ENCODE data around the gene BRCA2. TPM values are rescaled to one million over a fixed set of nuclear protein-coding genes. Genes with fewer than 3 reads are reported as not detected.
A peak's percentile ranks its signal among the peaks of the same experiment; 100 is the strongest.

BRCA2 gene
- total and polyA plus RNA-seq, 2 experiments from 2014 or later, result 28.6 to 38.7 TPM

DNA sequence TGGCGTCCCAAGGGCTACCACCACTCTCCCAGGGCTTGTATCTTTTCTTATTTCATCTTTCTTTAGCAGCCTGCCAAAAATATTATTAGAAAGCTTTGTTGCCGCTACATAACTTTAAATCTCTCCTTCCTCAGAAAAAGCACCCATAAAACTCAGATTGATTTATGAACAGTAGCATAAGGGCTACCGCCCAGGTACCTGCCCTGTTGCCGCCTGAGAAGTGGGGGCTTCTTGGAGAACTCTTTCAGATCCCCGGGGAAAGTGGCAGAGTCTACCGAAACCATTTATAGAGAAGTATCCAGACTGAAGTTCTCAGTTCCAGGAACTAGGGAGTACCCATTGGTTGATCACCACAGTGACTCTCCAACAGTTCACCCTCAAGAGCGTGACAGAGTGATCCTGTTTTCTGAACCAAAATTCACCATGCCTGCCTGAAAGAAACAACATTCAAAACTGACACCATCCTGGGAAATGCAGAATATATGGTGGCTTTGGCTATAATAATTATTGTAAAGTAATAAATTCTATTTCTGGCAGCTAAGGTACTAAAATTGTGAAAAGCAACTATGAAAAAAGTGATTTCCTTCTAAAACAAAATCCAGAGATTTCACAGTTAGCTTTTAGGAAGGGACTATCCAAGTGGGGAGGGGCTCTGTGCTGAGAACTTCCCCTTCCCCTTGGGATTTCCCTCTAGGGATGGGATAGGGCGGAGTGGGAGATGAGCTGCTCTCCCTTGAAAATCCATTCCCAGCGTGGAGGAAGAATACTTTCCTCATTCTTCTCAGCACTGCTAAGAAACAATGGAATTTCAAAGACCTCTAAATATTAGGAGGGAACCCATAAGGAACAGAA lies 113.5 kb downstream of the BRCA2 start:
- no peak overlapping the region for H3K27ac Mint-ChIP-seq
- no peaks in the 10 kb centered on the region for H3K36me3 ChIP-seq (ENCODE audit: insufficient read depth)
- DNase-seq (ENCODE audit: low spot score), result no peak
- peaks cover 14% of the 10 kb centered on the region; the same call in 1 of the 2 replicates for H3F3A ChIP-seq (replicated peaks; ENCODE audit: low read depth)
- H3K27me3 Mint-ChIP-seq (ENCODE audit: insufficient read depth, low read depth, poor library complexity), result peaks cover 8% of the 10 kb centered on the region
- H3K4me2 ChIP-seq, result peak overlapping the region; percentile 95
- H4K20me1 ChIP-seq (replicated peaks; ENCODE audit: insufficient read depth), result 0 out of 2 replicates have a peak, but pooled peaks cover 3% of the 10 kb centered on the region
- H3K4me1 Mint-ChIP-seq, result peaks cover 24% of the 10 kb centered on the region
- H3K4me1 ChIP-seq (ENCODE audit: insufficient read depth), result peaks cover 18% of the 10 kb centered on the region
- H3K36me3 Mint-ChIP-seq (ENCODE audit: low read depth), result no peaks in the 10 kb centered on the region; the same call in 2 of the 3 replicates
- H3K27ac ChIP-seq (ENCODE audit: low read depth), result no peak overlapping the region; the same call in 1 of the 2 replicates
- peak overlapping the region; percentile 99 for H2AFZ ChIP-seq
- no peaks in the 10 kb centered on the region for H3K9me2 ChIP-seq (ENCODE audit: insufficient read depth)
- ATAC-seq, result no peak
- H3K27me3 ChIP-seq (ENCODE audit: insufficient read depth), result peaks cover 18% of the 10 kb centered on the region
- H3K9me3 Mint-ChIP-seq, result no peaks in the 10 kb centered on the region
- peak overlapping the region; percentile 71 for H3K4me3 Mint-ChIP-seq
- TF ChIP-seq JUNB (IDR thresholded peaks at IDR 0.05; ENCODE audit: unreplicated experiment) (no peak), NANOG (IDR thresholded peaks at IDR 0.05; ENCODE audit: borderline replicate concordance) (no peak), STAT1 (IDR thresholded peaks at IDR 0.05; ENCODE audit: unreplicated experiment) (no peak), ZNF331 (CRISPR knock-in tag; IDR thresholded peaks at IDR 0.05; ENCODE audit: low read depth) (no peak), CTCF (conservative IDR thresholded peaks at IDR 0.05; ENCODE audit: low read depth in 2 of 2) (no peak), CREB1 (CRISPR knock-in tag; IDR thresholded peaks at IDR 0.05; ENCODE audit: low read depth) (no peak), EZH2 (IDR thresholded peaks at IDR 0.05; ENCODE audit: low read depth, unreplicated experiment) (no peak), POLR2AphosphoS5 (IDR thresholded peaks at IDR 0.05; ENCODE audit: low read depth) (no peak)
- 0 out of 2 replicates have a peak, but pooled peaks cover 7% of the 10 kb centered on the region for H3K79me2 ChIP-seq (replicated peaks; ENCODE audit: insufficient read depth)
- H3K4me3 ChIP-seq, result peak overlapping the region; percentile 79

GRCh38 chr13:32429433-32429909 lies 114.2 kb downstream of the BRCA2 start:
- Histone ChIP-seq H2AFZ (no peak overlapping the region), H3K79me2 (replicated peaks; ENCODE audit: insufficient read depth) (0 out of 2 replicates have a peak, but pooled peaks cover 7% of the 10 kb centered on the region), H3K9me2 (ENCODE audit: insufficient read depth) (no peaks in the 10 kb centered on the region), H3K36me3 (ENCODE audit: insufficient read depth) (no peaks in the 10 kb centered on the region), H3K27ac (ENCODE audit: low read depth) (no peak overlapping the region), H3K4me3 (no peak overlapping the region), H3K4me1 (ENCODE audit: insufficient read depth) (peaks cover 18% of the 10 kb centered on the region), H3K27me3 (ENCODE audit: insufficient read depth) (peaks cover 18% of the 10 kb centered on the region), H3F3A (replicated peaks; ENCODE audit: low read depth) (peaks cover 14% of the 10 kb centered on the region; the same call in 1 of the 2 replicates), H4K20me1 (replicated peaks; ENCODE audit: insufficient read depth) (0 out of 2 replicates have a peak, but pooled peaks cover 3% of the 10 kb centered on the region), H3K4me2 (no peak overlapping the region)
- Mint-ChIP-seq H3K9me3 (no peaks in the 10 kb centered on the region), H3K4me1 (peaks cover 19% of the 10 kb centered on the region), H3K27me3 (ENCODE audit: insufficient read depth, low read depth, poor library complexity) (peaks cover 6% of the 10 kb centered on the region), H3K36me3 (ENCODE audit: low read depth) (no peaks in the 10 kb centered on the region; the same call in 2 of the 3 replicates), H3K4me3 (no peak overlapping the region), H3K27ac (no peak overlapping the region)
- DNase-seq (ENCODE audit: low spot score) (no peak), ATAC-seq (no peak)
- no peak for TF ChIP-seq EZH2 (IDR thresholded peaks at IDR 0.05; ENCODE audit: low read depth, unreplicated experiment)
- TF ChIP-seq, protein P1, sequence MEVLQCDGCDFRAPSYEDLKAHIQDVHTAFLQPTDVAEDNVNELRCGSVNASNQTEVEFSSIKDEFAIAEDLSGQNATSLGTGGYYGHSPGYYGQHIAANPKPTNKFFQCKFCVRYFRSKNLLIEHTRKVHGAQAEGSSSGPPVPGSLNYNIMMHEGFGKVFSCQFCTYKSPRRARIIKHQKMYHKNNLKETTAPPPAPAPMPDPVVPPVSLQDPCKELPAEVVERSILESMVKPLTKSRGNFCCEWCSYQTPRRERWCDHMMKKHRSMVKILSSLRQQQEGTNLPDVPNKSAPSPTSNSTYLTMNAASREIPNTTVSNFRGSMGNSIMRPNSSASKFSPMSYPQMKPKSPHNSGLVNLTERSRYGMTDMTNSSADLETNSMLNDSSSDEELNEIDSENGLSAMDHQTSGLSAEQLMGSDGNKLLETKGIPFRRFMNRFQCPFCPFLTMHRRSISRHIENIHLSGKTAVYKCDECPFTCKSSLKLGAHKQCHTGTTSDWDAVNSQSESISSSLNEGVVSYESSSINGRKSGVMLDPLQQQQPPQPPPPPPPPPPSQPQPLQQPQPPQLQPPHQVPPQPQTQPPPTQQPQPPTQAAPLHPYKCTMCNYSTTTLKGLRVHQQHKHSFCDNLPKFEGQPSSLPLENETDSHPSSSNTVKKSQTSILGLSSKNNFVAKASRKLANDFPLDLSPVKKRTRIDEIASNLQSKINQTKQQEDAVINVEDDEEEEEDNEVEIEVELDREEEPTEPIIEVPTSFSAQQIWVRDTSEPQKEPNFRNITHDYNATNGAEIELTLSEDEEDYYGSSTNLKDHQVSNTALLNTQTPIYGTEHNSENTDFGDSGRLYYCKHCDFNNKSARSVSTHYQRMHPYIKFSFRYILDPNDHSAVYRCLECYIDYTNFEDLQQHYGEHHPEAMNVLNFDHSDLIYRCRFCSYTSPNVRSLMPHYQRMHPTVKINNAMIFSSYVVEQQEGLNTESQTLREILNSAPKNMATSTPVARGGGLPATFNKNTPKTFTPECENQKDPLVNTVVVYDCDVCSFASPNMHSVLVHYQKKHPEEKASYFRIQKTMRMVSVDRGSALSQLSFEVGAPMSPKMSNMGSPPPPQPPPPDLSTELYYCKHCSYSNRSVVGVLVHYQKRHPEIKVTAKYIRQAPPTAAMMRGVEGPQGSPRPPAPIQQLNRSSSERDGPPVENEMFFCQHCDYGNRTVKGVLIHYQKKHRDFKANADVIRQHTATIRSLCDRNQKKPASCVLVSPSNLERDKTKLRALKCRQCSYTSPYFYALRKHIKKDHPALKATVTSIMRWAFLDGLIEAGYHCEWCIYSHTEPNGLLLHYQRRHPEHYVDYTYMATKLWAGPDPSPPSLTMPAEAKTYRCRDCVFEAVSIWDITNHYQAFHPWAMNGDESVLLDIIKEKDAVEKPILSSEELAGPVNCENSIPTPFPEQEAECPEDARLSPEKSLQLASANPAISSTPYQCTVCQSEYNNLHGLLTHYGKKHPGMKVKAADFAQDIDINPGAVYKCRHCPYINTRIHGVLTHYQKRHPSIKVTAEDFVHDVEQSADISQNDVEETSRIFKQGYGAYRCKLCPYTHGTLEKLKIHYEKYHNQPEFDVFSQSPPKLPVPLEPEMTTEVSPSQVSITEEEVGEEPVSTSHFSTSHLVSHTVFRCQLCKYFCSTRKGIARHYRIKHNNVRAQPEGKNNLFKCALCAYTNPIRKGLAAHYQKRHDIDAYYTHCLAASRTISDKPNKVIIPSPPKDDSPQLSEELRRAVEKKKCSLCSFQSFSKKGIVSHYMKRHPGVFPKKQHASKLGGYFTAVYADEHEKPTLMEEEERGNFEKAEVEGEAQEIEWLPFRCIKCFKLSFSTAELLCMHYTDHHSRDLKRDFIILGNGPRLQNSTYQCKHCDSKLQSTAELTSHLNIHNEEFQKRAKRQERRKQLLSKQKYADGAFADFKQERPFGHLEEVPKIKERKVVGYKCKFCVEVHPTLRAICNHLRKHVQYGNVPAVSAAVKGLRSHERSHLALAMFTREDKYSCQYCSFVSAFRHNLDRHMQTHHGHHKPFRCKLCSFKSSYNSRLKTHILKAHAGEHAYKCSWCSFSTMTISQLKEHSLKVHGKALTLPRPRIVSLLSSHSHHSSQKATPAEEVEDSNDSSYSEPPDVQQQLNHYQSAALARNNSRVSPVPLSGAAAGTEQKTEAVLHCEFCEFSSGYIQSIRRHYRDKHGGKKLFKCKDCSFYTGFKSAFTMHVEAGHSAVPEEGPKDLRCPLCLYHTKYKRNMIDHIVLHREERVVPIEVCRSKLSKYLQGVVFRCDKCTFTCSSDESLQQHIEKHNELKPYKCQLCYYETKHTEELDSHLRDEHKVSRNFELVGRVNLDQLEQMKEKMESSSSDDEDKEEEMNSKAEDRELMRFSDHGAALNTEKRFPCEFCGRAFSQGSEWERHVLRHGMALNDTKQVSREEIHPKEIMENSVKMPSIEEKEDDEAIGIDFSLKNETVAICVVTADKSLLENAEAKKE (CRISPR knock-in tag; IDR thresholded peaks at IDR 0.05), result no peak
- TF ChIP-seq CTCF (conservative IDR thresholded peaks at IDR 0.05; ENCODE audit: low read depth in 2 of 2), result no peak
- no peak for TF ChIP-seq JUNB (IDR thresholded peaks at IDR 0.05; ENCODE audit: unreplicated experiment)
